ENCODE results near the gene MTHFSD.
"Not testable (repeated sequence)": the region's sequence is repeated elsewhere in the genome, so short reads cannot be mapped to it uniquely, and the experiment has no call there.

Gene MTHFSD, protein sequence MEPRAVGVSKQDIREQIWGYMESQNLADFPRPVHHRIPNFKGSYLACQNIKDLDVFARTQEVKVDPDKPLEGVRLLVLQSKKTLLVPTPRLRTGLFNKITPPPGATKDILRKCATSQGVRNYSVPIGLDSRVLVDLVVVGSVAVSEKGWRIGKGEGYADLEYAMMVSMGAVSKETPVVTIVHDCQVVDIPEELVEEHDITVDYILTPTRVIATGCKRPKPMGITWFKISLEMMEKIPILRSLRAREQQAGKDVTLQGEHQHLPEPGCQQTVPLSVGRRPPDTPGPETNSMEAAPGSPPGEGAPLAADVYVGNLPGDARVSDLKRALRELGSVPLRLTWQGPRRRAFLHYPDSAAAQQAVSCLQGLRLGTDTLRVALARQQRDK
- 27.6 to 29.4 reads per million in 2 donors for total RNA-seq

DNA sequence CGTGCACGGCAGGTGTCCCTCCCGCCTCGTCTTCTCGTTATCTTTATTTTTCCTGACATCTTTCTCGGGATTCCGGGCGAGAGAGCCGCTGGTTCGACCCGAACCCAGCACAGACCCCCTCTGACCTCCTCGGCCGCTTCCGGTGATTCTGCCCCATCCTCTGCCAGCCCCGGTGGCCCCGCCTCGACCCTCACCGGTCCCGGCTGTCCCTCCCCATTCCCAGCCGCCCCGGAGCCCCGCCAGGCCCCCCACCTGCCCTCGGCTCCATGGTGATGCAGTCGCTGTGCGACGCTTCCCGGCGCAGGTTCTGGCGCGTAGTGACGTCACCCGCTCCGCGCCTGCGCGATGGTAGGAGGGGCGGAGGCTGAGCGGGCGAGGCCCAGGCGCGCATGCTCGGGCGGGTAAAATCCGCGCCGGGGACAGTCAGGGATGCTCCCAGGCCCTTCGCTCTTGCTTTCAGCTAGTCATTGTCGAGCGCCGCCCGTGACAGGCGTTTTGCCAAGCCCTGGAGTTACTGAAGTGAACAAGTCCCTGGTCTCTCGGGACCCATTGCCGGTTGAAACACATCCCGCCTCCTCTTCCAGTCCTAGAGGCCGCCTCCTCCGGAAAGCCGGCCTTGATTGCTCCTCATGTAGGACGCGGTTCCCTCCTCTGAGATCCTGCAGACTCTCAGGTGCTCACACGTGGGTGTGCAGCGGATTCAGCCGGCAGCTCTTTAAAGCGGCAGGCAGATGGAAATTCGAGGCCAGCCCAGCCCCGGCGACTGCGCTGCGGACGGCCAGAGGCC, at the start of gene MTHFSD:
Gene MTHFSD (minus strand): TSS at position 319 of the 787 bp plus-strand sequence. CDS start 51 bp downstream, at position 268.
- peak; percentile 95 for DNase-seq

GRCh38 chr16:86604436-86605193, 49.6 kb upstream of the MTHFSD start:
- DNase-seq = no peak

- DNase-seq = no peak
These were observed 47.5 kb upstream of the MTHFSD start for GRCh38 chr16:86602521-86602920.

GRCh38 chr16:86601356-86601755, 46.3 kb upstream of the MTHFSD start:
- DNase-seq = no peak

- DNase-seq = no peak
These were observed 43.9 kb upstream of the MTHFSD start for GRCh38 chr16:86598607-86599565.

DNA sequence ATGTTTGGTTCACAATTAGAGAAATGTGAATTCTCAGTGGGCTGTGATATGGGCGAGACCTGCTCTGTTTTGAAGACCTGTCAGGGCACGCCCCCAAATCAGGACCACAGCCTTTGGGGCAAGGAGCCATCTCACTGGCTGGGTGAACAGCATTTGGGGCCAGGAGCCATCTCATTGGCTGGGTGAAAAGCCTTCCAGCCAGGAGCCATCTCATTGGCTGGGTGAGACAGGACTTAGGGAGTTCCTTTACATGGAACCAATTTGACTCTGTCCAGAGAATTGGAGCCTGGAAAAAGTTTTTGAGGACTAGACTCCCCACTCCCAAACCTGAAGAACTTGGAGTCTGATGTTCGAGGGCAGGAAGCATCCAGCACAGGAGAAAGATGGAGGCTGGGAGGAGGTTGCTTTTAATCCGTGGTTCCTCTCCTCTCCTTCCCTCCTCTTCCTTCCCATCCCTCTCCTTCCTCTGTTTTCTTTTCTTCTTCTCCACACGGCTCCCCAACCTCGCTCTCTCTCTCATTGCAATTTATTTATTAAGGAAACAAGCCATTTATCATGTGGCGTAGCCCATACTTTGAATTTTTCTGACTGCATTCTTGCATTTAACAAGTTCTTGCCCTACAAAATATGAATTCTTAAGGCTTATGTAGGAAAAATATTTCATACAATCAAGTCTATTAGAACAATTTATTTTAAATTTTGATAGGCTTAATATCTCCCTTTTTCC, 43.0 kb upstream of the MTHFSD start:
- DNase-seq = no peak

DNA sequence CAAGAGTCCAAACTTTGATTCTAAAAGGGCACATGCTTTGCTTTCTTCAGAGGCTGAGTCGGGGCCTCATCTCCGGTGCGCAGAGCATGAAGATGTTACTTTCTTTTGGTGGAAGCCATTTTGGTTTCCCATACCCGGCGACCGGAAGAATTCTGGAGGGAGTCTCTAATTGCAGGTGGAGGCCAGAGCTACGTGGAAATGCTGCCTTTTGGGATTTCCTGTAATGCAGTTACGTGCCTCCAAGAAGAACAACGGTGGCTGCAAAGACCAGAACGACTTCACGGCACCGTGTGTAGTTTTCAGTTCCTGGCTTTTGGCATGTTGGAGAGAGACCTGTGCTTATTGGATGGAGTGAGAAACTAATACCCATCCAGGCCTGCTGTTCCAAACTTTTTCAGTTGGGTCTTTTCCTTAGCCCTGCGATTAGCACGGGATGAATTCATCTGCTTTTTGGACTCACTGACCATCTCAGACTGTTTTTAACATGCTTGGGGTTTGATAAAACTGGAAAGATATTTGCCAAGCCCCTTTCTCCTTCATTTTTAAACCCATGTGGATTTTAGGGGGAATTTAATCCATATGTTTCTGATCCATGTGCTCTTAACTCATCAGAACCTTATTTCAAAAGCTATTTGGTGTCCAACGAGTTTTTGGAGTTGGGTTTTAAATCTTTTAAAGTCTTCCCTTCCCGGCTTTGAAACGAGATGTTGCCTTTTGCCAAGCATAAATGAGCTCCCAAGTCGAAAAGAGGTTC, 42.3 kb upstream of the MTHFSD start:
- no peak for DNase-seq

DNA sequence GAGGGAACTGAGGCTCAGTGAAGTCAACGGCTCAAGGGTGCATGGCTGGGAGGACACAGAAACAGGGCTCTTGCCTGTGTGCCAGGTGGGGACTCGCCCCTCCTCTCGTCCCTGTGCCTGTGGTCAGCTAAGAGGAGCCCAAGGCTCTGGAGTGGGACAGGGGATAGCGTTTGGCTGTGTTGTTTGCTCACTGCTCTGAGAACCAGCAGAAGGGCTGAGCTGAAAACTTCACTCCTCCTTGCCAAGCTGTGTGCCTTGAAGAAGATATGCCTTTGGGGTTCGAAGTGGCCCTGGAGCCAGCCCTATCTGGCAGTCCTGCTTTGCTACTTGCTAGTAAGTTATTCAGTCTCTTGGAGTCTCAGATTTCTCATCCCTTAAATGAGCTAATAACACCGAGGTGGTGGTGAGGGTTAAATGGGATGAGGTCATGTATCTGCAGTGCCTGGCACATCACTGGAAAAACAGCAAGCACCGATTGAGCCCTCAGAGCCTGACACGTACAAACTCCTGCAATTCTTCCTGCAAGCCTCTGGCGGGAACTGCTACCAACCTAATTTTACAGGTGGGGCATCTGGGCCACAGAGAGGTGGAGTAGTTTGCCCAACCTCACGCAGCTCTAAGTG, 41.1 kb upstream of the MTHFSD start:
- DNase-seq = no peak

DNA sequence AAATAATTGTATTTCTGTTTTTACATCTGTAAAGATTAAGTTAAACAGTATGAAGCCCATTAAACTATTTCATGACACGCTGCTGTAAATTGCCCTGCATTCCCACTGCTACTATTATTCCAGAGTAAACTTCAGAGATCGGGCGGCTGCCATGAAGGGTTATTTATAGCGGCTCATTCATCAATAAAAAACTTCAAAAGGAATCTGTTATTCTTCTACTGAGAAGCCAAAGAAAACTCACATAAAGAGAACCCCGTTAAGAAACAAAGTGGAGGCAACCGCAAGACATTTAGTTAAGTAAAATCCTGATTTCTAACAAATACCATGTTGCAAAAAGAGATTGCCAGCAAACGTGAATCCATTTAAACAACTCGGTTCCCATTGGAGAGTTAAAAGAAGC, 39.7 kb upstream of the MTHFSD start:
- no peak for DNase-seq

DNA sequence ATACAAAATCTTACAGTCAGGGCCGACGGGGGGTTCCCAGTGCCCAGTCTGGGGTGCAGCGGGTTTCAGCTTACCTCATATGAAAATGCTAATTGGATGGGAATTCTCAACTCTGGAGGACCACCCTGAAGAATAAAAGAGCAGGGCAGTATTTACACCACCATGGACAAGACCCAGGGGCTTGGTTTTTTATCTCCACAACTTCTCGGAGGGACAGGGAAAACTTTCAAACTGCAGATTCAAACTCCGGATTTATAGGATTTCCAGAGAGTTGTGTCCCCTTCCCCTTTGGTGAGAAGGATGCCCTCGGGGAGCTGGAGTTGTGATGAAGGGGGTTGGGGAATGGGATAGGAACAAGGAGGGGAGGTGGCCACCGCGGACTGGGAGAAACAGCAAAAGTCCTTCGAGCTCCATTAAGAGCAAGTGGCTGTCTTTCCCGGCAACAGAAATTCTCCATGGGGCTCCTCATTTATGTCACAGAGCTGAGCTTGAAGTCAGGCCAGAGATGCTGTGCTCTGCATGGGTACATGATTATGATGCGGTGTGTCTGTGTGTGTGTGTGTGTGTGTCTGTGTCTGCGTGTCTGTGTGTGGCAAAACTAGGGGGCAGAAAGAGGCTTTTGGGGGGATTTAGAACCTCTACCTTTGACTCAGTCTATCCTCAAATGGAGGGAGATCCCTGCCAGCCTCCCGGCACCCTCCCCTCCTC, 39.0 kb upstream of the MTHFSD start:
- DNase-seq = no peak

GRCh38 chr16:86591270-86591669, 36.2 kb upstream of the MTHFSD start:
- DNase-seq = no peak

- no peak for DNase-seq
These were observed 35.6 kb upstream of the MTHFSD start for GRCh38 chr16:86590501-86591144.

DNA sequence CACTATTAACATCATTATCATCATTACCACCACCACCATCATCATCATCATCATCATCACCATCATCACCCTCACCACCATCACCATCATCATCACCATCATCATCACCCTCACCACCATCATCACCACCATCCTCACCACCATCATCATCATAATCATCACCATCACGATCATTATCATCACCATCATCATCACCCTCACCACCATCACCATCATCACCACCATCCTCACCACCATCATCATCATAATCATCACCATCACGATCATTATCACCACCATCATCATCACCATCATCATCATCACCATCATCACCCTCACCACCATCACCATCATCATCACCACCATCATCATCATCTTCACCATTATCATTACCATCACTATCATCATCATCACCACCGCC, 32.9 kb upstream of the MTHFSD start:
- not testable (repeated sequence) for DNase-seq

- DNase-seq = no peak
These were observed 32.5 kb upstream of the MTHFSD start for GRCh38 chr16:86587487-86587886.

GRCh38 chr16:86585821-86586611, 31.0 kb upstream of the MTHFSD start:
- DNase-seq = no peak

DNA sequence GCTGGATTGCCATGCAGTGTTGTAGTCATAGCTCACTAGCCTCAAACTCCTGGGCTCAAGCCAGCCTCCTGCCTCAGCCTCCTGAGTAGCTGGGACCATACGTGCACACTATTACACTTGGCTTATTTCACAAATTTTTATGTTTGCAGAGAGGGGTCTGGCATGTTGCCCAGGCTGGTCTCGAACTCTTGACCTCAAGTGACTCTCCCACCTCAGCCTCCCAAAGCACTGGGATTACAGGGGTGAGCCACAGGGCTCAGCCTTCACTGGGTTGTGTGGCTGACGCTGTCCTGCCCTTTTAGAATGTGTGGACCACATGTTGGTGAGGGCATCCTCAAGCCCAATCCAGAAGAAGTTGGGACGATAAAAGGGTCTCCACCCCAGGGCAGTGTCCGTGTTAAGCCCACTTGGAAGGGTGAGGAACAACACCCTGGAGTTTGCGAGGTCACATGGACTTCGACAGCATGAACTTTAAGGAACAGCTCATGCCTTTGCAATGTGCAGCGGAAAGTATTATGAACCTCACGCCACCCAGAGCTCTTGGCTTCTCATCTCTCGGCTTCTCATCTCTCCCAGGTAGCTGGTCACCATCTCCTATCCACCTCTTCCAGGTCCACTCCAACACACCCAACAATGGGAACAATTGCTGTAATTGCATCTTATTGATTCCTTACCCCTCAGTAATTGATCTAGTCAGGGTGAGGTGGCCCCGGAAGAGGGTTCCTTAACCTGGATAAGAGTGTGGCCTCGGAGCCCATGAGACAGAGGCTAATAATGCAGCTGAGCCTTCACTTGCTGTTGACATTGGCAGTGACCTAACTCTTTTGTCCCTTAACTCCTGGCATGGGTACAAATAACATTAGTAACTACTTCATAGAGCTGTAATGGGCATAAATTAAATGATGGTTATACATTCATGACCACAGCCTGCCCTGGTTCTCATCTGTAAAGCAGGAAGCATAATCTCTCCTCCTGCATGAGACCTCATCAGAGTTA, 30.0 kb upstream of the MTHFSD start:
- no peak for DNase-seq

Measured in activated gamma-delta T cell (primary cell).